ENCODE data around the gene RNF148.

RNF148 gene

GRCh38 chr7:122710916-122711315, 8.2 kb upstream of the RNF148 start:
- H3K4me3 ChIP-seq (ENCODE audit: low read length) = no peak overlapping the region
- no peak for TF ChIP-seq CTCF (conservative IDR thresholded peaks at IDR 0.05; ENCODE audit: low read length)
- DNase-seq (ENCODE audit: low read depth) = no peak

DNA sequence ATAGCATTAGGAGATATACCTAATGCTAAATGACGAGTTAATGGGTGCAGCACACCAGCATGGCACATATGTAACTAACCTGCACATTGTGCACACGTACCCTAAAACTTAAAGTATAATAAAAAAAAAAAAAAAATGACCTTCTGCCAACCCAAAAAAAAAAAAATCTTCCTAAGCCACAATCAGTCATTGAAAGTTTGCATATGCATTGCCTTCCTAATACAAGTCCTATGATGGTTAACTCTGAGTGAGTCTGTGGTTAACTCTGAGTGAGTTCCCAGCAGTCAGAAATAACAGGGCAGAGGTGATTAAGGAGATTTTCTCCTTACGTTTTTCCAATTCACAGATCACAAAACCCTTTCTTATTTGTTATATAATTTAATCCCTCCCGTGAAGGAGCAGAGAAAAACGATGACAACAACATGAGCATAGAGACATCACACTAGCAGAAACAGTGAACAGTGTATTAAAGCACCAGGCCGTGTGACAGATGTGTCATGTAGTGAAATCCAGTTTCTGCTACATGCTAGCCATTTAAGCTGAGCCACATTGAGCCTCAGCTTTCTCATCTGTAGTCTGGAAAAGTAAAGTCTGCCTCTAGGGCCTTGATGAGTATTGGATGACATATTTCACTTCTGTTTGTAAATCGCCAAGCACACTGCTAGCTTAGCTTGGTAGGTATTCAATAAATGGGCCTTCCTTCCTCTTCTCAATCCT, 7.4 kb upstream of the RNF148 start:
- DNase-seq (ENCODE audit: low read depth) = no peak
- TF ChIP-seq CTCF (conservative IDR thresholded peaks at IDR 0.05; ENCODE audit: low read length) = no peak
- H3K4me3 ChIP-seq (ENCODE audit: low read length) = no peak overlapping the region

GRCh38 chr7:122706836-122707235, 4.1 kb upstream of the RNF148 start:
- no peak for TF ChIP-seq CTCF (conservative IDR thresholded peaks at IDR 0.05; ENCODE audit: low read length)
- H3K4me3 ChIP-seq (ENCODE audit: low read length) = no peak overlapping the region
- DNase-seq (ENCODE audit: low read depth) = no peak

- no peak for TF ChIP-seq CTCF (conservative IDR thresholded peaks at IDR 0.05; ENCODE audit: low read length)
- DNase-seq (ENCODE audit: low read depth) = no peak
- no peak within 1 kb of the TSS for H3K4me3 ChIP-seq (ENCODE audit: low read length)
Measured at GRCh38 chr7:122699017-122699416, 3.7 kb downstream of the RNF148 start, which contains the start of gene RNF133. Gene RNF133 (minus strand): TSS chr7:122699117. CDS start chr7:122698918, 199 bp downstream.

DNA sequence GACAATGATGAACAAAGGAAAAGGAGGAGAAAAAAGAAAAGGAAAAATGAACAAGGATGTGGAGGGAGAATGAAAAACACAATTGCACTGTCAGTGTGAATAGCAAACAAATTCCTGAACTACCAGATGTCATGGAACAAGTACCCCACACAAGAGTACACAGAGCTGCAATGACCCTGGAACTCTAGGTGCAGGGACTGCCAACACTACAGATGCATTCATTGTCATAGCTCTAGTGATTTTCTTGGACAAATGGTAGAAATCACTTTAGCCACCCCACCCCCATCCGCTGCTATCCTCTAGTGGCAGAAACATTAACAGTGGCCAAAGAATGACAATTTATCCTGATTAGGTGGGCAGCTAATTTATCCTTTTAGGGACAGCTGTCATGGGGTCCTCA, 6.9 kb downstream of the RNF148 start:
- no peak overlapping the region for H3K4me3 ChIP-seq (ENCODE audit: low read length)
- no peak for TF ChIP-seq CTCF (conservative IDR thresholded peaks at IDR 0.05; ENCODE audit: low read length)
- no peak for DNase-seq (ENCODE audit: low read depth)

DNA sequence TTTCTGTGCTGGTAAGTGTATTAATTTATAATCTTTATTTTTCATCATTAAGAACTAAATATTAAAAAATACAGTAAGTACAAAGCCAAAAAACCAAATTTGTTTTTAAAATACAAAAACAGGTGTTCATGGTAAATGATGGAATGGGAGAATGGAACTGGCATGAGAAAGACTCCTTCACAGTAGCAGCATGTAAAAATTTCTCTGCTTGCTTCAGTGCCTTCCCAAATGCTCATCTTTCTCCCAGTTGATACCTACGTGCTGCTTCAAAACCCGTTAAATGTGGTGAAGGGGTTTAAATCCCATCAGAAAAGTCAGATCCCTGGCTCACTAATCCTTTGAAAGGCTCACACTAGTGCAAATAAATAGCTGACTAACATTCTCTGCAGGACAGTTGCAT, 8.0 kb downstream of the RNF148 start:
- no peak for TF ChIP-seq CTCF (conservative IDR thresholded peaks at IDR 0.05; ENCODE audit: low read length)
- no peak for DNase-seq (ENCODE audit: low read depth)
- H3K4me3 ChIP-seq (ENCODE audit: low read length) = no peak overlapping the region

- DNase-seq (ENCODE audit: low read depth) = no peak
- no peak overlapping the region for H3K4me3 ChIP-seq (ENCODE audit: low read length)
- TF ChIP-seq CTCF (conservative IDR thresholded peaks at IDR 0.05; ENCODE audit: low read length) = no peak
Measured at GRCh38 chr7:122692769-122693309, 9.9 kb downstream of the RNF148 start.

Data from AG10803 (cell line).